GM23338 (cell line): ENCODE data around the gene RET. TPM values are rescaled to one million over a fixed set of nuclear protein-coding genes. Genes with fewer than 3 reads are reported as not detected.
"Not testable (repeated sequence)": the region's sequence is repeated elsewhere in the genome, so short reads cannot be mapped to it uniquely, and the experiment has no call there.

Source experiments
- ATAC-seq: fragments of 200-7000 bp; cut with Tn5 transposase; 3 replicates; pipeline ENCODE4 v1.9.1; 2020
- DNase-seq: peaks from one replicate; pipeline ENCODE4 v3.0.0-alpha.2; 2015; ENCODE audit warnings: low spot score
- H2AFZ ChIP-seq: fragments of 200-600 bp; sonication (generic); 2 replicates; pipeline ENCODE4 v1.8.0; 2016; ENCODE audit warnings: antibody characterized with exemption, mild to moderate bottlenecking, moderate library complexity
- H3F3A ChIP-seq: fragments of 200-600 bp; sonication (generic); replicated peaks from 2 replicates; pipeline ENCODE4 v1.8.0; 2017; ENCODE audit warnings: antibody characterized with exemption, mixed run types, low read depth
- H3K27ac ChIP-seq: fragments of 200-600 bp; sonication (generic); 2 replicates; pipeline ENCODE4 v1.6.1; 2016; ENCODE audit warnings: low read depth
- H3K27me3 ChIP-seq: fragments of 200-600 bp; sonication (generic); 2 replicates; pipeline ENCODE4 v1.8.0; 2016; ENCODE audit warnings: mild to moderate bottlenecking, mixed run types, moderate library complexity; ENCODE audit not compliant: insufficient read depth
- H3K36me3 ChIP-seq: fragments of 200-600 bp; sonication (generic); 2 replicates; pipeline ENCODE4 v1.8.0; 2016; ENCODE audit warnings: mild to moderate bottlenecking; ENCODE audit not compliant: insufficient read depth
- H3K4me1 ChIP-seq: fragments of 200-600 bp; sonication (generic); 2 replicates; pipeline ENCODE4 v1.8.0; 2016; ENCODE audit warnings: mild to moderate bottlenecking, moderate library complexity; ENCODE audit not compliant: insufficient read depth
- H3K4me2 ChIP-seq: fragments of 200-600 bp; sonication (generic); 2 replicates; pipeline ENCODE4 v1.7.1; 2017; ENCODE audit warnings: mixed run types
- H3K4me3 ChIP-seq: fragments of 200-600 bp; sonication (generic); 2 replicates; pipeline ENCODE4 v1.6.1; 2016; ENCODE audit warnings: mixed run types
- H3K79me2 ChIP-seq: fragments of 200-600 bp; sonication (generic); replicated peaks from 2 replicates; pipeline ENCODE4 v1.8.0; 2017; ENCODE audit warnings: mild to moderate bottlenecking; ENCODE audit not compliant: insufficient read depth
- H3K9me2 ChIP-seq: fragments of 200-600 bp; sonication (generic); 2 replicates; pipeline ENCODE4 v1.8.0; 2017; ENCODE audit not compliant: insufficient read depth
- H4K20me1 ChIP-seq: fragments of 200-600 bp; sonication (generic); replicated peaks from 2 replicates; pipeline ENCODE4 v1.8.0; 2017; ENCODE audit warnings: mild to moderate bottlenecking; ENCODE audit not compliant: insufficient read depth
- H3K27ac Mint-ChIP-seq: 2 replicates; pipeline ENCODE4 v1.8.0; 2020; ENCODE audit warnings: inconsistent platforms, mild to moderate bottlenecking, moderate library complexity, mixed read lengths
- H3K27me3 Mint-ChIP-seq: 3 replicates; pipeline ENCODE4 v1.8.0; 2022; ENCODE audit warnings: low read depth, mild to moderate bottlenecking, moderate library complexity, mixed read lengths, inconsistent platforms; ENCODE audit not compliant: insufficient read depth, poor library complexity
- H3K36me3 Mint-ChIP-seq: 3 replicates; pipeline ENCODE4 v1.8.0; 2021; ENCODE audit warnings: low read depth, mild to moderate bottlenecking, inconsistent platforms, moderate library complexity, mixed read lengths
- H3K4me1 Mint-ChIP-seq: 3 replicates; pipeline ENCODE4 v1.8.0; 2020; ENCODE audit warnings: mild to moderate bottlenecking, inconsistent platforms, mixed read lengths
- H3K4me3 Mint-ChIP-seq: 3 replicates; pipeline ENCODE4 v1.8.0; 2021; ENCODE audit warnings: moderate library complexity, mild to moderate bottlenecking, inconsistent platforms, mixed read lengths
- H3K9me3 Mint-ChIP-seq: 3 replicates; pipeline ENCODE4 v1.8.0; 2020; ENCODE audit warnings: moderate library complexity, mild to moderate bottlenecking, inconsistent platforms, mixed read lengths
- EZH2phosphoT487 ChIP-seq: fragments of 200-600 bp; sonication (generic); IDR thresholded peaks from one replicate; pipeline ENCODE4 v1.8.1; 2018; ENCODE audit warnings: antibody characterized with exemption; ENCODE audit not compliant: unreplicated experiment
- JUNB ChIP-seq: IDR thresholded peaks from one replicate; pipeline ENCODE4 v1.6.1; 2016; ENCODE audit warnings: antibody characterized with exemption; ENCODE audit not compliant: unreplicated experiment
- POLR2AphosphoS5 ChIP-seq: IDR thresholded peaks from 2 replicates; pipeline ENCODE4 v1.6.1; 2016; ENCODE audit warnings: antibody characterized with exemption, low read depth
- ZNF462 ChIP-seq: fragments of 250-450 bp; sonication (Bioruptor Pico); IDR thresholded peaks from 2 replicates; pipeline ENCODE4 v1.5.0; 2020; ENCODE audit warnings: mild to moderate bottlenecking, moderate library complexity
- polyA plus RNA-seq: library from polyadenylated mRNA; unstranded; fragments of >200 nt; fragmentation: Nextera tagmentation; extraction: Ambion mirVana; gene quantifications from 2 replicates; pipeline ENCODE4 v1.2.1, GENCODE V29; 2016
- total RNA-seq: library from RNA; depleted of rRNA; stranded (reverse); fragments of >200 nt; shearing (Covaris generic); gene quantifications from 2 replicates; pipeline ENCODE4 v1.2.3, GENCODE V29; 2014

RET gene
- total and polyA plus RNA-seq, 2 experiments from 2014 or later, result 5.5 to 9.8 TPM

DNA sequence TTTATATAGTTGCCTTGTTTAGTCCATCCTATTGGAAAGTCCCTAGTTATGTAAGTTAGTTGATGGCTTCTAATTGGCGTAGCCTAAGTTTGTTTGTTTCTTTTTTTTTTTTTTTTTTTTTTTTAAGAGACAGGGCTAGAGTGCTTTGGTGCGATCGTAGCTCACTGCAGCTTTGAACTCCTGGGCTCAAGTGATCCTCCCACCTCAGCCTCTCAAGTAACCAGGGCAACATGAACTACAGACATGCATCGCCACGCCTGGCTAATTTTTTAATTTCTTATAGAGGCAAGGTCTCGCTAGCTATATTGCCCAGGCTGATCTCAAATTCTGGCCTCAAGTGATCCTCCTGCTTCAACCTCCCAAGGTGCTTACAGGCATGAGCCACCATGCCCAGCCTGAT is 68.4 kb downstream of the RET start (continued):
- TF ChIP-seq ZNF462, result no peak

DNA sequence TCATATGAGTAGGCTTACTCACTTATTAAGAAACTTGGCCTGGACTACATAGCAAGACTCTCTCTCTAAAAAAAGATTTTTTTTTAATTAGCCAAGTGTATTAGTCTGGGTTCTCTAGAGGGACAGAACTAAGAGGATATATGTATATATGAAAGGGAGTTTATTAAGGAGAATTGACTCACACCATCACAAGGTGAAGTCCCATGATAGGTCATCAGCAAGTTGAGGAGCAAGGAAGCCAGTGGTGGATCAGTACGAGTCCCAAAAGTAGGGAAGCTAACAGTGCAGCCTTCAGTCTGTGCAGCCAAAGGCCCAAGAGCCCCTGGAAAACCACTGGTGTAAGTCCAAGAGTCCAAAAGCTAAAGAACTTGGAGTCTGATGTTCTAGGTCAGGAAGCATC is 69.1 kb downstream of the RET start:
- not testable (repeated sequence) for H3K9me3 Mint-ChIP-seq, H3K4me2 ChIP-seq, DNase-seq, H3F3A ChIP-seq, H3K36me3 Mint-ChIP-seq, H3K27me3 ChIP-seq, H2AFZ ChIP-seq, H3K27me3 Mint-ChIP-seq, H3K4me3 Mint-ChIP-seq, H3K36me3 ChIP-seq, ATAC-seq, H3K4me1 ChIP-seq, H3K27ac Mint-ChIP-seq, H3K27ac ChIP-seq, H4K20me1 ChIP-seq, H3K9me2 ChIP-seq, H3K4me3 ChIP-seq
- peaks cover 38% of the 10 kb centered on the region for H3K79me2 ChIP-seq
- peaks cover 14% of the 10 kb centered on the region for H3K4me1 Mint-ChIP-seq

DNA sequence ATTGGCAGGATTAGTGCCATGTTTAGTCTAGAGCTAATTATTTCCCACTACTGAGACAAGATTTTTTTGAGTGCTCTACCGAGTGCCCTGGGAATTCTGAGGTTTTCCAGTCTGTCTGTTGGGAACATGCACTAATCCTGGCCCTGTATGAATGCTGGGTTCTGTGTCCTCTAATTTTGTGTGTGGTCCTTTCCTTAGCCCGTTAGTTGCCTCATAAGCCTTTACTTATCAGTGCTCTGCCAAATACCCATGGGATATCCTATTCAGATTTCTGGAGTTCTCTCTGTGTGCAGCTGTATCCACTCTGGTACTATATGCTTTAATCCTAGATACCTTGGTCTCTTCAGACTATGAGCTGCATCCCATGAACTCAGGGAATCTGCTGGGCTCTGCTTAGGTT is 74.5 kb downstream of the RET start:
- H3K4me3 Mint-ChIP-seq, result no peak overlapping the region
- no peak for DNase-seq
- no peak; the same call in 2 of the 3 replicates for ATAC-seq
- Histone ChIP-seq H3K27ac (no peak overlapping the region), H4K20me1 (no peaks in the 10 kb centered on the region; the same call in 1 of the 2 replicates), H2AFZ (no peak overlapping the region), H3K4me1 (no peaks in the 10 kb centered on the region), H3F3A (no peaks in the 10 kb centered on the region), H3K4me2 (no peak overlapping the region), H3K36me3 (no peaks in the 10 kb centered on the region), H3K4me3 (no peak overlapping the region), H3K27me3 (no peaks in the 10 kb centered on the region), H3K79me2 (peaks cover 36% of the 10 kb centered on the region), H3K9me2 (no peaks in the 10 kb centered on the region)
- TF ChIP-seq POLR2AphosphoS5, result no peak
- TF ChIP-seq JUNB, result no peak
- TF ChIP-seq ZNF462, result no peak
- TF ChIP-seq EZH2phosphoT487, result no peak
- peaks cover 4% of the 10 kb centered on the region; the same call in 2 of the 3 replicates for H3K4me1 Mint-ChIP-seq
- no peaks in the 10 kb centered on the region for H3K27me3 Mint-ChIP-seq
- no peaks in the 10 kb centered on the region for H3K9me3 Mint-ChIP-seq
- no peak overlapping the region for H3K27ac Mint-ChIP-seq
- H3K36me3 Mint-ChIP-seq, result no peaks in the 10 kb centered on the region
